HL-60 (cell line): ENCODE data around the gene CASD1.

Experiments used
- DNase-seq, 2 experiments: peaks; one replicate each; pipeline ENCODE4 v3.0.0-alpha.2; 2010 to 2020; ENCODE audit warnings: low read depth in 1 of 2, low spot score in 1 of 2
- H3K27ac ChIP-seq: fragments of 250-450 bp; sonication (Bioruptor Pico); replicated peaks from 2 replicates; pipeline ENCODE4 v1.5.1; 2020; ENCODE audit warnings: mild to moderate bottlenecking, moderate library complexity
- H3K27me3 ChIP-seq: fragments of 250-450 bp; sonication (Bioruptor Pico); 2 replicates; pipeline ENCODE4 v1.5.1; 2021; ENCODE audit warnings: mild to moderate bottlenecking, moderate library complexity; ENCODE audit not compliant: insufficient read depth, poor library complexity, severe bottlenecking
- H3K4me3 ChIP-seq: replicated peaks from 2 replicates; pipeline ENCODE4 v1.5.1; 2011; ENCODE audit warnings: mild to moderate bottlenecking, control low read depth, low read length; ENCODE audit not compliant: insufficient read depth
- GABPA ChIP-seq: IDR thresholded peaks from 2 replicates; pipeline ENCODE4 v1.6.1; 2012; ENCODE audit warnings: low read depth
- POLR2AphosphoS5 ChIP-seq: IDR thresholded peaks from 2 replicates; pipeline ENCODE4 v1.6.1; 2012; ENCODE audit warnings: low read depth
- REST ChIP-seq: IDR thresholded peaks from 2 replicates; pipeline ENCODE4 v1.6.1; 2012; ENCODE audit warnings: low read depth; ENCODE audit not compliant: insufficient replicate concordance
- SPI1 ChIP-seq: IDR thresholded peaks from 2 replicates; pipeline ENCODE4 v1.6.1; 2012; ENCODE audit warnings: low read depth, mild to moderate bottlenecking, borderline replicate concordance
- TF ChIP-seq, protein P1 (sequence below): IDR thresholded peaks from one replicate; pipeline ENCODE4 v1.5.1; 2011; ENCODE audit warnings: low read length, control low read depth, inconsistent platforms; ENCODE audit not compliant: insufficient read depth

Gene CASD1

GRCh38 chr7:94584113-94584512 lies 74.5 kb downstream of the CASD1 start:
- TF ChIP-seq, protein P1, sequence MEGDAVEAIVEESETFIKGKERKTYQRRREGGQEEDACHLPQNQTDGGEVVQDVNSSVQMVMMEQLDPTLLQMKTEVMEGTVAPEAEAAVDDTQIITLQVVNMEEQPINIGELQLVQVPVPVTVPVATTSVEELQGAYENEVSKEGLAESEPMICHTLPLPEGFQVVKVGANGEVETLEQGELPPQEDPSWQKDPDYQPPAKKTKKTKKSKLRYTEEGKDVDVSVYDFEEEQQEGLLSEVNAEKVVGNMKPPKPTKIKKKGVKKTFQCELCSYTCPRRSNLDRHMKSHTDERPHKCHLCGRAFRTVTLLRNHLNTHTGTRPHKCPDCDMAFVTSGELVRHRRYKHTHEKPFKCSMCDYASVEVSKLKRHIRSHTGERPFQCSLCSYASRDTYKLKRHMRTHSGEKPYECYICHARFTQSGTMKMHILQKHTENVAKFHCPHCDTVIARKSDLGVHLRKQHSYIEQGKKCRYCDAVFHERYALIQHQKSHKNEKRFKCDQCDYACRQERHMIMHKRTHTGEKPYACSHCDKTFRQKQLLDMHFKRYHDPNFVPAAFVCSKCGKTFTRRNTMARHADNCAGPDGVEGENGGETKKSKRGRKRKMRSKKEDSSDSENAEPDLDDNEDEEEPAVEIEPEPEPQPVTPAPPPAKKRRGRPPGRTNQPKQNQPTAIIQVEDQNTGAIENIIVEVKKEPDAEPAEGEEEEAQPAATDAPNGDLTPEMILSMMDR: no peak
- TF ChIP-seq GABPA (no peak), SPI1 (no peak), REST (no peak), POLR2AphosphoS5 (no peak)
- Histone ChIP-seq H3K4me3 (no peak overlapping the region), H3K27ac (no peak overlapping the region), H3K27me3 (no peaks in the 10 kb centered on the region)
- no peak for DNase-seq

GRCh38 chr7:94588075-94588474 lies 78.5 kb downstream of the CASD1 start:
- no peak for DNase-seq
- no peak overlapping the region for H3K27ac ChIP-seq
- TF ChIP-seq, protein P1: no peak
- TF ChIP-seq SPI1: no peak
- TF ChIP-seq POLR2AphosphoS5: no peak
- TF ChIP-seq REST: no peak
- TF ChIP-seq GABPA: no peak
- H3K4me3 ChIP-seq: no peak overlapping the region
- H3K27me3 ChIP-seq: no peaks in the 10 kb centered on the region

- no peak overlapping the region for H3K4me3 ChIP-seq
- no peak overlapping the region for H3K27ac ChIP-seq
- DNase-seq: no peak
- TF ChIP-seq POLR2AphosphoS5: no peak
- TF ChIP-seq, protein P1: no peak
- no peak for TF ChIP-seq SPI1
- TF ChIP-seq REST: no peak
- TF ChIP-seq GABPA: no peak
- H3K27me3 ChIP-seq: no peaks in the 10 kb centered on the region
Measured at GRCh38 chr7:94590526-94591162, 81.0 kb downstream of the CASD1 start.
